Endodermal cell (in vitro differentiated cells): ENCODE data around the gene SLITRK3. TPM values are rescaled to one million over a fixed set of nuclear protein-coding genes. Genes with fewer than 3 reads are reported as not detected.

ENCODE experiments used
- DNase-seq: peaks from one replicate; pipeline ENCODE4 v3.0.0-alpha.2; 2017
- H3K27ac ChIP-seq: 2 replicates; pipeline ENCODE4 v1.5.1; 2013; ENCODE audit warnings: mild to moderate bottlenecking, low read depth, low read length, moderate library complexity
- H3K27me3 ChIP-seq: 2 replicates; pipeline ENCODE4 v1.6.1; 2013; ENCODE audit warnings: mild to moderate bottlenecking, low read length, moderate library complexity; ENCODE audit not compliant: insufficient read depth, control insufficient read depth, poor library complexity, severe bottlenecking
- H3K36me3 ChIP-seq: 2 replicates; pipeline ENCODE4 v1.7.0; 2013; ENCODE audit warnings: mild to moderate bottlenecking, low read length, moderate library complexity; ENCODE audit not compliant: control insufficient read depth, insufficient read depth
- H3K4me1 ChIP-seq: one replicate; pipeline ENCODE4 v1.7.0; 2013; ENCODE audit warnings: low read length; ENCODE audit not compliant: control insufficient read depth, insufficient read depth
- H3K4me3 ChIP-seq: 2 replicates; pipeline ENCODE4 v1.5.1; 2013; ENCODE audit warnings: mild to moderate bottlenecking, low read length, moderate library complexity
- H3K9ac ChIP-seq: 2 replicates; pipeline ENCODE4 v1.6.1; 2013; ENCODE audit warnings: mild to moderate bottlenecking, low read length, moderate library complexity; ENCODE audit not compliant: poor library complexity, severe bottlenecking; ENCODE audit errors: extremely low read depth
- H3K9me3 ChIP-seq: 2 replicates; pipeline ENCODE4 v1.6.1; 2013; ENCODE audit warnings: mild to moderate bottlenecking, low read length, moderate library complexity; ENCODE audit not compliant: control insufficient read depth
- H3K27ac Mint-ChIP-seq: 2 replicates; pipeline ENCODE4 v1.8.0; 2020; ENCODE audit warnings: mixed read lengths
- H3K27me3 Mint-ChIP-seq: 2 replicates; pipeline ENCODE4 v1.8.0; 2021; ENCODE audit warnings: mild to moderate bottlenecking, mixed read lengths; ENCODE audit not compliant: insufficient read depth
- H3K36me3 Mint-ChIP-seq: 2 replicates; pipeline ENCODE4 v1.8.0; 2020; ENCODE audit warnings: low read depth, mixed read lengths
- H3K4me1 Mint-ChIP-seq: 2 replicates; pipeline ENCODE4 v1.8.0; 2020; ENCODE audit warnings: mixed read lengths
- H3K4me3 Mint-ChIP-seq: 2 replicates; pipeline ENCODE4 v1.8.0; 2020; ENCODE audit warnings: mild to moderate bottlenecking, moderate library complexity, mixed read lengths
- H3K9me3 Mint-ChIP-seq: 2 replicates; pipeline ENCODE4 v1.8.0; 2020; ENCODE audit warnings: mild to moderate bottlenecking, mixed read lengths
- WGBS, 2 experiments: methylation state at CpG; one replicate each; pipeline versions ENCODE4 v1.1.5 to v1.1.7; 2013; ENCODE audit warnings: missing lambda C conversion rate in 2 of 2, mixed read lengths in 1 of 2; ENCODE audit not compliant: insufficient coverage in 1 of 2, insufficient read length in 1 of 2; 5-methylcytosine and 5-hydroxymethylcytosine counted together
- total RNA-seq, 2 donors: library from RNA; stranded (reverse); fragmentation: NEBNext Ultra II Directional in 1 of 2; extraction: Animal tissue kit (Norgen Biotek cat#: 25700) in 1 of 2; gene quantifications; 2 replicates in 1 of 2; 3 replicates in 1 of 2; pipeline ENCODE4 v1.2.1, GENCODE V29; 2021
- TF ChIP-seq, protein P1 (sequence below): fragments of 200-600 bp; sonication (generic); conservative IDR thresholded peaks from 2 replicates; pipeline ENCODE4 v1.5.0; 2021; ENCODE audit warnings: antibody characterized with exemption, mild to moderate bottlenecking

Gene SLITRK3
- total RNA-seq, 2 donors from 2014 or later: 0.64 TPM; not detected in 1

DNA sequence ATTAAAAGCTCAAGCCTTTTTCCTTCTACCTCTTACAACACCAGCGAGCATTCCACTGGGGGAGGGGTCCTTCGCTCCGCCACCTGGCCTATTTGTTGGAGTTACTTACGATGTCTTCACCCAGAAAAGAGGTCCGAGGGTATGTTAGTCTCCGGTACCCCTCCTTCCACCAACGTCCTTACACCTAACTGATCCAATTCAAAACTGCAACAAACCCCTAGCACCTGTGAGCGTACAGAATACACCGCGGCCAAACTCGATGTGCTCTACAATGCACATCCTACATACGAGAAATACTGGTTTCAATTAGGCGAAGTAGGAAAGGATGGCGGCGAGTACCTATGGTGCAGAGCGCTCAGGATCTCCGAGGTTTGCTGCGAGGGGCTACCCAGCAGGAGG is 944 bp downstream of the SLITRK3 start:
- peak overlapping the region; percentile 74 for H3K4me3 ChIP-seq
- peaks cover 83% of the 10 kb centered on the region for H3K27me3 Mint-ChIP-seq
- no peaks in the 10 kb centered on the region for H3K36me3 Mint-ChIP-seq
- H3K27me3 ChIP-seq: peaks cover 85% of the 10 kb centered on the region
- H3K4me3 Mint-ChIP-seq: peak overlapping the region; percentile 67
- TF ChIP-seq, protein P1, sequence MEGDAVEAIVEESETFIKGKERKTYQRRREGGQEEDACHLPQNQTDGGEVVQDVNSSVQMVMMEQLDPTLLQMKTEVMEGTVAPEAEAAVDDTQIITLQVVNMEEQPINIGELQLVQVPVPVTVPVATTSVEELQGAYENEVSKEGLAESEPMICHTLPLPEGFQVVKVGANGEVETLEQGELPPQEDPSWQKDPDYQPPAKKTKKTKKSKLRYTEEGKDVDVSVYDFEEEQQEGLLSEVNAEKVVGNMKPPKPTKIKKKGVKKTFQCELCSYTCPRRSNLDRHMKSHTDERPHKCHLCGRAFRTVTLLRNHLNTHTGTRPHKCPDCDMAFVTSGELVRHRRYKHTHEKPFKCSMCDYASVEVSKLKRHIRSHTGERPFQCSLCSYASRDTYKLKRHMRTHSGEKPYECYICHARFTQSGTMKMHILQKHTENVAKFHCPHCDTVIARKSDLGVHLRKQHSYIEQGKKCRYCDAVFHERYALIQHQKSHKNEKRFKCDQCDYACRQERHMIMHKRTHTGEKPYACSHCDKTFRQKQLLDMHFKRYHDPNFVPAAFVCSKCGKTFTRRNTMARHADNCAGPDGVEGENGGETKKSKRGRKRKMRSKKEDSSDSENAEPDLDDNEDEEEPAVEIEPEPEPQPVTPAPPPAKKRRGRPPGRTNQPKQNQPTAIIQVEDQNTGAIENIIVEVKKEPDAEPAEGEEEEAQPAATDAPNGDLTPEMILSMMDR: no peak
- H3K9me3 ChIP-seq: no peaks in the 10 kb centered on the region
- no peaks in the 10 kb centered on the region for H3K9me3 Mint-ChIP-seq
- H3K36me3 ChIP-seq: no peaks in the 10 kb centered on the region
- peaks cover 36% of the 10 kb centered on the region for H3K4me1 Mint-ChIP-seq
- DNase-seq: peak; percentile 68
- no peak overlapping the region for H3K9ac ChIP-seq
- no peaks in the 10 kb centered on the region for H3K4me1 ChIP-seq
- H3K27ac ChIP-seq: no peak overlapping the region
- WGBS, 2 experiments: 0 to 1% methylated on average over 2 to 18 of the region's 18 CpGs
- H3K27ac Mint-ChIP-seq: peak overlapping the region; percentile 59

DNA sequence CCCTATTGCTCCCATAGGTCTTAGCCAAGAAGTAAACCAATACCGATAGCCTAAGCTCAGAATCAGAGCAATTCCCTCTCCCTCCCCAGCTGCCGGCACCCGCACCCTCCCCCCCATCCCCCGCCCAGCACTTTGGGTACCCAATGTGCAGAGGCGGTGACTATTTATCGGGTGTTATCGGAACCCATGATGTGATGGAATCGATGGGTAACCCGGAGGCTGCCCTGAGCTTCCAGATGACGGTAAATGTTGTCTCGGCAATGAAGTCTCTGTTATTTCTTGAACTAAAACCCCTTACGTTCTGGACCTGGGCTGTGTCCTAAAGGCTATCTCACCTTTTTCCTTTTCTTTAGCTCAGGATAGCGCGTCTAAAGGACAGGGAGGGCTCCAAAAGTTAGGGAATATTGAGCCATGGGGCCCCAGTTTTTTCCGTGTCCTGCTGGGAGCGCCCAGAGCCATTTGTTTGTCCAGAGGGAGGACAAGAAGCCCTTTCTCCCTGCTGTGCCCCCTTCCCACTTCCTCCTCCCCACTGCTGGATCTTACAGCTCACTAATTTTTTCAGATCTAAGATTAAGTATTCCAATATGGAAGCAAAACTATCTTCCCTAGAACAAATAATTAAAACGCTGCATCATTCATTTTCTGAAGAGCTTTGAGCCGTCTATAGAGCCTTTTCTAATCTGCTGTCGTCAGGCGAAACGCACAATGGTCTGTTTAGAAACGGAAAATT is 1.5 kb downstream of the SLITRK3 start:
- H3K27me3 Mint-ChIP-seq: peaks cover 85% of the 10 kb centered on the region
- Histone ChIP-seq H3K4me1 (no peaks in the 10 kb centered on the region), H3K9ac (no peak overlapping the region), H3K4me3 (peak overlapping the region; percentile 74), H3K27ac (no peak overlapping the region), H3K27me3 (peaks cover 90% of the 10 kb centered on the region), H3K36me3 (no peaks in the 10 kb centered on the region), H3K9me3 (no peaks in the 10 kb centered on the region)
- peak overlapping the region; percentile 67 for H3K4me3 Mint-ChIP-seq
- DNase-seq: peak; percentile 59
- no peak overlapping the region for H3K27ac Mint-ChIP-seq
- WGBS, 2 experiments: 2% methylated on average over 14 to 22 of the region's 22 CpGs
- no peaks in the 10 kb centered on the region for H3K36me3 Mint-ChIP-seq
- H3K9me3 Mint-ChIP-seq: no peaks in the 10 kb centered on the region
- TF ChIP-seq, protein P1: no peak
- H3K4me1 Mint-ChIP-seq: peaks cover 36% of the 10 kb centered on the region

DNA sequence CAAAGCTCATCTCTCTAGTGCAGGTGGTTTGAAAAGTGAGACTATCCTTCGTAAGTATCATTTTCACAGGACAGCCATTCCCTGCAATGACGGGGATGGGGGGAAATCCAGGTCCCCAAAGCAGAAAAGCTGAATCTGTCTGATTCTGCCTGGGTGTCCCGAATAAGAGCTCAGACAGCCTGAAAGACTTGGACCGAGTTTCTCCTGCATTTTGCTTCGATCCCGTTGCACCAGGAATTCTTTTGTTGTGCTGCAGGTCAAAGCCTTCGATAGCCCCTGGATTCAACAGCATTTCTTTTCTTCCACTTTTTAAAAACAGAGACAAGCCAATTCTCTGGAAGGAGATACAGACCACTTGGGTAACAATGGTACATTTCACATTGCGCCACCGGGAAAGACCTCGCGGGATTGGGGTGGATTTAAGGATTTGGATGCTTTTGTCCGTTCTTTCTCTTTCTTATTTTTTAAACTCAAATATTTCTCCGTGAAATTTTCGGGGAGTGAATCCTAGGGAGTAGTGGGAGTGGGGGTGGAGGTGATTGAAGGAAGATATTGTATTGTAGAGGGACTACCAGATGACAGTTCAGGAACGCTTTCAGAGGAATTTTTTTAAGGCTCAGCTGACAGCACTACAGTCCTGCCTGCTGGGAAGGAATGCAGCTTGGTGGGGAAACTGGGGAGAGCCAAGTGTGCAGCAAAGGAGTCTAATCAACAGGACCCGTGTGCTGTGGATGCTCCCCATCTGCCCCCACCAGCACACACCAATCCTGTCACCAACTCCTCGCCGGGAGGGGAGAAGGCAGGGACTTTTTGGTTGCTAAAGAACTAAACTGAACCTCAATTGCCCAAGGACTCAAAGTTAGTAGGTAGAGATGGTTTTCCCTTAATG is 2.6 kb downstream of the SLITRK3 start:
- H3K27me3 Mint-ChIP-seq: peaks cover 93% of the 10 kb centered on the region

More for the DNA sequence above, 2.6 kb downstream of the SLITRK3 start:
- Histone ChIP-seq H3K9ac (no peak overlapping the region), H3K27me3 (peaks cover 85% of the 10 kb centered on the region), H3K4me3 (peak overlapping the region; percentile 74), H3K4me1 (no peaks in the 10 kb centered on the region), H3K36me3 (no peaks in the 10 kb centered on the region), H3K27ac (peak overlapping the region; percentile 26), H3K9me3 (no peaks in the 10 kb centered on the region)
- DNase-seq: peak; percentile 69
- 0 to 4% methylated on average over 5 to 16 of the region's 18 CpGs for WGBS, 2 experiments
- no peaks in the 10 kb centered on the region for H3K36me3 Mint-ChIP-seq
- TF ChIP-seq, protein P1: no peak
- H3K4me1 Mint-ChIP-seq: peaks cover 36% of the 10 kb centered on the region
- no peaks in the 10 kb centered on the region for H3K9me3 Mint-ChIP-seq
- H3K4me3 Mint-ChIP-seq: peak overlapping the region; percentile 67
- H3K27ac Mint-ChIP-seq: no peak overlapping the region
